Adrenal gland (tissue), 12 donors: ENCODE data around the gene RND1. TPM values are rescaled to one million over a fixed set of nuclear protein-coding genes. Genes with fewer than 3 reads are reported as not detected.
A peak's percentile ranks its signal among the peaks of the same experiment; 100 is the strongest.

Source experiments
- DNase-seq, 7 donors: peaks; one replicate each; pipeline ENCODE4 v3.0.0-alpha.2; 2019 to 2020
- H3K27ac ChIP-seq, 5 donors: fragments of 200-600 bp; sonication (generic) in 4 of 5; 1 replicate in 3 of 5; 2 replicates in 2 of 5; pipeline versions ENCODE4 v1.5.1 to v1.8.0; 2016 to 2020; ENCODE audit warnings: mild to moderate bottlenecking in 1 of 5
- H3K27me3 ChIP-seq: fragments of 200-600 bp; 2 replicates; pipeline ENCODE4 v1.8.0; 2021
- H3K36me3 ChIP-seq, 2 donors: fragments of 200-600 bp; replicated peaks in 1 of 2; 1 replicate in 1 of 2; 2 replicates in 1 of 2; pipeline versions ENCODE4 v1.5.1 to v1.8.0; 2018 to 2022
- H3K4me1 ChIP-seq, 2 donors: fragments of 200-600 bp; replicated peaks in 1 of 2; 1 replicate in 1 of 2; 2 replicates in 1 of 2; pipeline versions ENCODE4 v1.5.1 to v1.8.0; 2018 to 2021
- H3K4me3 ChIP-seq, 4 donors: fragments of 200-600 bp; sonication (generic) in 3 of 4; one replicate each; pipeline ENCODE4 v1.5.1; 2016 to 2018
- H3K9me3 ChIP-seq, 3 donors: fragments of 200-600 bp; sonication (generic) in 1 of 3; replicated peaks in 1 of 3; 1 replicate in 2 of 3; 2 replicates in 1 of 3; pipeline versions ENCODE4 v1.5.1 to v1.8.0; 2016 to 2021
- POLR2A ChIP-seq, 2 donors: fragments of 450-650 bp; IDR thresholded peaks; one replicate each; pipeline ENCODE4 v1.6.1; 2017; ENCODE audit warnings: antibody characterized with exemption in 2 of 2, mild to moderate bottlenecking in 2 of 2, moderate library complexity in 1 of 2
- WGBS, 4 donors: extraction: QIAGEN DNeasy Blood & Tissue Kit in 2 of 4; methylation state at CpG; one replicate each; pipeline versions ENCODE4 v1.1.5 to v1.1.7; 2013 to 2017; 5-methylcytosine and 5-hydroxymethylcytosine counted together
- intact Hi-C, 2 donors: fragments of 100-400 bp; cut with DNase I; formaldehyde crosslinking; loops; one replicate each; pipeline versions ENCODE4 v1.14.1 to v1.15.0; 2022 to 2023
- polyA plus RNA-seq, 3 donors: library from polyadenylated mRNA; stranded (reverse); fragments of 200-250 nt in 2 of 3; fragments of 350-450 nt in 1 of 3; fragmentation: Illumina TruSeq in 1 of 3; extraction: RNeasy Lipid Tissue Mini Kit (QIAGEN cat#74804) in 1 of 3; gene quantifications; one replicate each; pipeline ENCODE4 v1.2.3, GENCODE V29; 2013 to 2014
- total RNA-seq, 9 donors: library from RNA; depleted of rRNA in 4 of 9; stranded (reverse); fragments of >200 nt in 4 of 9; fragments of 120-200 nt in 1 of 9; fragmentation: NEBNext Ultra II Directional in 1 of 9; extraction: Animal tissue kit (Norgen Biotek cat#: 25700) in 1 of 9; gene quantifications; one replicate each; pipeline versions ENCODE4 v1.1.0 to v1.2.4, GENCODE V29; 2013 to 2023
- TF ChIP-seq, protein P1 (sequence below), 6 experiments: fragments of 450-650 bp in 4 of 6; fragments of 200-600 bp in 2 of 6; sonication (generic) in 1 of 6; IDR thresholded peaks; 1 replicate in 5 of 6; 2 replicates in 1 of 6; pipeline versions ENCODE4 v1.5.1 to v1.8.0; 2016 to 2021; ENCODE audit warnings: antibody characterized with exemption in 6 of 6, mild to moderate bottlenecking in 2 of 6, moderate library complexity in 1 of 6
- donor health status: healthy with polysubstance abuse.
- donor health status: Bipolar disorder and iron deficiency.
- donor health status: DM: yes; HTN: yes; CAD: no.
- donor health status: DM: no; HTN: no; CAD: no.
- donor health status: DM: no; HTN: no; CAD: no.
- donor health status: DM: yes; HTN: yes; CAD: no.

Gene RND1
- total and polyA plus RNA-seq, 12 donors = 0.20 to 2.9 (median 0.43) TPM; not detected in 5

GRCh38 chr12:48816143-48816854 lies 49.4 kb downstream of the RND1 start:
- H3K4me3 ChIP-seq = peak overlapping the region in 1 of 4 donors; percentile 79
- no peak for TF ChIP-seq POLR2A (IDR thresholded peaks at IDR 0.05)
- TF ChIP-seq, protein P1, sequence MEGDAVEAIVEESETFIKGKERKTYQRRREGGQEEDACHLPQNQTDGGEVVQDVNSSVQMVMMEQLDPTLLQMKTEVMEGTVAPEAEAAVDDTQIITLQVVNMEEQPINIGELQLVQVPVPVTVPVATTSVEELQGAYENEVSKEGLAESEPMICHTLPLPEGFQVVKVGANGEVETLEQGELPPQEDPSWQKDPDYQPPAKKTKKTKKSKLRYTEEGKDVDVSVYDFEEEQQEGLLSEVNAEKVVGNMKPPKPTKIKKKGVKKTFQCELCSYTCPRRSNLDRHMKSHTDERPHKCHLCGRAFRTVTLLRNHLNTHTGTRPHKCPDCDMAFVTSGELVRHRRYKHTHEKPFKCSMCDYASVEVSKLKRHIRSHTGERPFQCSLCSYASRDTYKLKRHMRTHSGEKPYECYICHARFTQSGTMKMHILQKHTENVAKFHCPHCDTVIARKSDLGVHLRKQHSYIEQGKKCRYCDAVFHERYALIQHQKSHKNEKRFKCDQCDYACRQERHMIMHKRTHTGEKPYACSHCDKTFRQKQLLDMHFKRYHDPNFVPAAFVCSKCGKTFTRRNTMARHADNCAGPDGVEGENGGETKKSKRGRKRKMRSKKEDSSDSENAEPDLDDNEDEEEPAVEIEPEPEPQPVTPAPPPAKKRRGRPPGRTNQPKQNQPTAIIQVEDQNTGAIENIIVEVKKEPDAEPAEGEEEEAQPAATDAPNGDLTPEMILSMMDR (IDR thresholded peaks at IDR 0.05) = no peak
- no peaks in the 10 kb centered on the region for H3K36me3 ChIP-seq
- WGBS, 4 donors = 80 to 98% (median 88%) methylated on average over 3 of the region's 3 CpGs
- no peak for DNase-seq
- no peaks in the 10 kb centered on the region for H3K9me3 ChIP-seq
- intact Hi-C loops = no loop called here
- no peaks in the 10 kb centered on the region for H3K27me3 ChIP-seq
- H3K4me1 ChIP-seq = peaks cover 16 to 24% of the 10 kb centered on the region in 2 donors
- H3K27ac ChIP-seq = no peak overlapping the region

DNA sequence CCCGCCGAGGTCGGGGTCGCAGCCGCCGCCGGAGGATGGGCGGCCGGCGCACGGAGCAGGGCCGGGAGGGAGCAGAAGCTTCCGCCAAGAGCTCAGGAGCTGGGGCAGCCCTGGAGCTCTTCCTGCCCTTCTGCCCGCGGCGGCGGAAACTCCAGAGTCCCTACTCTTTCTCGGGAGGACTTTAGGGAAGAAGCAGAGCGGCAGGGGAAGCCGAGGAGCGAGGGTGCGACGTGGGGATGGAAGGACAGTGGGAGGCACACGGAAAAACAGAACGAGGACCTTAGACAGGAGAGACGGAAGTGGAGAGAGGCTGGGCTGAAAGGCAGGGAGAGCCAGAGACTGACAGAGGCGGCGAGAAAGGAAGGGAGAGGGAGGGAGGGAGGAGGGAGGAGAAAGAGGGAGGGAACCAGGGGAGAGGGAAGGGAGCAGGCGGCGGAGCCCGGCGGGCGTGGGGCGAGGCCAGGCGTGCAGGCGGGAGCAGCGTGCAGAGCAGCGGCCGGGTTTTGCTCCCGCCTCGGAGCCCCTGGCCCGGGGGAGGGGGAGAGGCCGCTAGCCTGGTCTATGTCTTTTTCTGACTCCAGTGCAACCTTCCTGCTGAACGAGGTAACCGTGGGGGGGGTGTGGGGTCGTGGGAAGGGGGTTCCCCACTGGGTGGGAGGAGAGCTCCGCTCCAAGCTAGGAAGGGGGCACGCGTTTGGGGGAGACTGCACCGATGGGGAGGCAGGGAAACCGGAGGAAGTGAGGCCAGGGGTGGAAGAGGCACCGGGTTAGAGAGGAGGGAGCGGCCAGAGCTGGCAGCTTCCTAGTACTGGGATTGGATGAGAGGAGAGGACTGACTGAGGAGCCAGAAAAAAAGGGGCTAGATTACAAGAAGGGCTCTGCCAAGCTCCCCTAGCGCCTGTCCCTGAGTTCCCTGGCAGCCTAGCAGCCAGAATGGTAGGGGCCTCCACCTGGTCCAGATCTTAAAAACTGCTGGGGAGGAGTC lies 50.3 kb downstream of the RND1 start:
- WGBS, 4 donors = 1 to 2% (median 2%) methylated on average over 21 to 54 of the region's 54 CpGs

DNA sequence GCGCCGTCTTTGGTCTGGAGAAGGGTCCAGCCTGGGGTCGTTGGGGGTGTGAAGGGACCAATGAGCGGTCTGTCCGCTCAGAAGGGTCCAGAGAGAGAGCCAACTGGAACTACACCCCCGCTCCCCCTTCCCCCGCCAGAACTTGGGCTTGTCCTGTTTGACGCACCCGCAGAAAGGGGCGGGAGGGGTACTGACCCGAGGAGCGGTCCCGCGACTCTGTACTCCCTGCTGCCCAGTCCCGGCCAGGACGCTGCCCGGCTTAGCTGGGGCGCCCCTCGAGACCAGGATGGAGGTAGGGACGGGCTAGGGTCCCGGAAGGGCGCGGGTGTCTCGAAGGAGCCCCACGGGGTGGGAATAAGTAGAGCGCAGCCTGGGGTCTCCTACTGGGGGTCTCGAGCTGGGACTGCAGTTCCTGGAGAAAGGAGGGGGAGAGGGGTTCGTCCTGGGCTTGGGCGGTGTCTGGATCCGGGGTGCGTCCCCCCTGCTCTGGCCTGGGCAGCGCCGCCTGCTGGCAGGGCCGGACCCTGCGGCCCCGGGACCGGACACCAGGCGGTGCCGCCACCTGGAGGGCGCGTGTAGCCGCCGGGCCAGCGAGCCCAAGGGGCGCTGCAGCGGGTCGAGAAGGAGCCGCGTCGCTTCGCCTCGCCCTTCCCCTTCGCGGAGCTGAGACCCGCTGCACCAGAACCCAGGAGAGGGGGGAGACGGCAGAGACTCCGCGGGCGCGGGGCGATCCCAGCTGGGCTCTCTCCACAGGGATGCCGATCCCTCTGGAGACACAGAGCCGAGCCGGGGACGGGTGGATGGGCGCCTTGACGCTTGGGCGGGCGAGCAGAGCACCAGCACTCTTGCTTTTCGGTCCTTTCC lies 51.2 kb downstream of the RND1 start:
- Histone ChIP-seq H3K36me3 (no peaks in the 10 kb centered on the region), H3K27me3 (no peaks in the 10 kb centered on the region), H3K9me3 (no peaks in the 10 kb centered on the region), H3K4me3 (peak overlapping the region; percentile 74 to 88 (median 78)), H3K4me1 (peaks cover 25 to 32% of the 10 kb centered on the region in 2 donors), H3K27ac (peak overlapping the region; percentile 9 to 90 (median 77))
- TF ChIP-seq, protein P1 (IDR thresholded peaks at IDR 0.05) = peak; percentile 79 to 98 (median 92)
- TF ChIP-seq POLR2A (IDR thresholded peaks at IDR 0.05) = peak in 1 of 2 donors; percentile 9
- intact Hi-C loops = no loop called here
- WGBS, 4 donors = 1 to 5% (median 2%) methylated on average over 14 to 70 of the region's 70 CpGs
- peak; percentile 71 to 85 (median 82) for DNase-seq

More for the DNA sequence above, 50.3 kb downstream of the RND1 start:
- peak overlapping the region; percentile 9 to 90 (median 77) for H3K27ac ChIP-seq
- TF ChIP-seq, protein P1 (IDR thresholded peaks at IDR 0.05) = no peak
- TF ChIP-seq POLR2A (IDR thresholded peaks at IDR 0.05) = peak in 1 of 2 donors; percentile 64
- no peaks in the 10 kb centered on the region for H3K36me3 ChIP-seq
- H3K4me3 ChIP-seq = peak overlapping the region; percentile 74 to 88 (median 78)
- H3K4me1 ChIP-seq = peaks cover 25 to 32% of the 10 kb centered on the region in 2 donors
- no peaks in the 10 kb centered on the region for H3K27me3 ChIP-seq
- intact Hi-C loops = no loop called here
- DNase-seq = peak; percentile 70 to 85 (median 81)
- H3K9me3 ChIP-seq = no peaks in the 10 kb centered on the region
